Endometrium (tissue), 2 donors: ENCODE measurements around the gene NPR1.
"Not testable (repeated sequence)": the region's sequence is repeated elsewhere in the genome, so short reads cannot be mapped to it uniquely, and the experiment has no call there.

ENCODE experiments used
- FAIRE-seq: peaks from 2 replicates; lab custom pipeline; 2012; peaks lifted over from hg19 to GRCh38; lab: Jason Lieb, UNC
- donor health status: control.
- donor health status: control.

The NPR1 gene

DNA sequence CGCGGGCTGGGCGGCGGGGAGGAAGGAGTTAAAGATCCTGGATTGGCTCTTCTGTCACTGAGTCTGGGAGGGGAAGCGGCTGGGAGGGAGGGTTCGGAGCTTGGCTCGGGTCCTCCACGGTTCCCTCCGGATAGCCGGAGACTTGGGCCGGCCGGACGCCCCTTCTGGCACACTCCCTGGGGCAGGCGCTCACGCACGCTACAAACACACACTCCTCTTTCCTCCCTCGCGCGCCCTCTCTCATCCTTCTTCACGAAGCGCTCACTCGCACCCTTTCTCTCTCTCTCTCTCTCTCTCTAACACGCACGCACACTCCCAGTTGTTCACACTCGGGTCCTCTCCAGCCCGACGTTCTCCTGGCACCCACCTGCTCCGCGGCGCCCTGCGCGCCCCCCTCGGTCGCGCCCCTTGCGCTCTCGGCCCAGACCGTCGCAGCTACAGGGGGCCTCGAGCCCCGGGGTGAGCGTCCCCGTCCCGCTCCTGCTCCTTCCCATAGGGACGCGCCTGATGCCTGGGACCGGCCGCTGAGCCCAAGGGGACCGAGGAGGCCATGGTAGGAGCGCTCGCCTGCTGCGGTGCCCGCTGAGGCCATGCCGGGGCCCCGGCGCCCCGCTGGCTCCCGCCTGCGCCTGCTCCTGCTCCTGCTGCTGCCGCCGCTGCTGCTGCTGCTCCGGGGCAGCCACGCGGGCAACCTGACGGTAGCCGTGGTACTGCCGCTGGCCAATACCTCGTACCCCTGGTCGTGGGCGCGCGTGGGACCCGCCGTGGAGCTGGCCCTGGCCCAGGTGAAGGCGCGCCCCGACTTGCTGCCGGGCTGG lies at the start of gene NPR1:
Gene NPR1, plus strand, starts transcription at position 170 of the 818 bp plus-strand sequence. Its CDS starts 421 bp downstream, at position 591.
- no peak for FAIRE-seq

DNA sequence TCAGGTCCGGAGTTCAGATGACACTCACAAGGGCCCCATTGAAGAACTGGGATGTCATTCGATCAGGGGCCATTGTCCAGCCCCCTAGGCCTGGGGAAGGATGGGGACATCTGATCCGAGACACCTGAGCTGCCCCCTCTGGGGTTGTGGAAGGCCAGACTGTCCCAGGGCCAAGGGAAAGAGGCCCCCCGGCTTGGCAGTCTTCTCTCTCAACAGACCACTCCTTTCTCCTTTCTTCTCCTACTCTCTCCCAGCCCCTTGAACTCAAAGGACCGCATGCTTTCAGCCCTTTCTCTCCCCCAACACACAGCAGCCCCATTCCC lies 49.2 kb upstream of the NPR1 start:
- no peak for FAIRE-seq

DNA sequence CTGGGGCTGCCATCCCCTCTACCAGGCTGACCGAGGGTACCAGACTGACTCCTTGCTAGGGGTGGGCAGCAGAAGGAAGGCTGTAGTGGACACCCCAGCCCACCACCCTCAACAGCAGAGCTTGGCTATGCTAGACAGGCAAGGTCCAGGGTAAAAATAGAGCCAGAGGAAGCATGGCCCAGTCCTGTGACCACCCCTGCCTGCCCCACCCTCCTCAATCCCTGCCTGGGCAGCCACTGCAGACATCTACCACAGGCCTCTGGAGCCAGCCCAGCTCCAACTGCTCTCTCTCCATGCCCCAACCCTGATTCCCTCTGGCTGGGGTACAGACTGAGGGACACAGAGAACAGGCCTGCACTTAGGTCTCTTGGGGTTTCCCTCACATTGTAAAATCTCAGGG lies 48.5 kb upstream of the NPR1 start:
- FAIRE-seq: no peak

DNA sequence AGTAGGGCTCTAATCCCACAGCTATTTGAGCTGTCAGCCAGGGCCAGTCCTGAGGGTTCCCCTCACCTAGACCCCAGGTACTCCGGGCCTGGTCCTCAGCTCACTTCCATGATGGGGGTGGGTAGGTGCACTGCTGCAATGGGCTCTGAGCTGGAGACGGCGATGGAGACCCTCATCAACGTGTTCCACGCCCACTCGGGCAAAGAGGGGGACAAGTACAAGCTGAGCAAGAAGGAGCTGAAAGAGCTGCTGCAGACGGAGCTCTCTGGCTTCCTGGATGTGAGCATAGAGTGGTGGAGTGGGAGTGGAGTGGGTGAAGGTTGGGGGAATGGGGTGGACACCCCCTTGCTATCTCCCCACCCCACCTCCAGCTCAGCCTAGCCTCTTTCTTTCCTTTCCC lies 48.1 kb upstream of the NPR1 start:
- no peak for FAIRE-seq

DNA sequence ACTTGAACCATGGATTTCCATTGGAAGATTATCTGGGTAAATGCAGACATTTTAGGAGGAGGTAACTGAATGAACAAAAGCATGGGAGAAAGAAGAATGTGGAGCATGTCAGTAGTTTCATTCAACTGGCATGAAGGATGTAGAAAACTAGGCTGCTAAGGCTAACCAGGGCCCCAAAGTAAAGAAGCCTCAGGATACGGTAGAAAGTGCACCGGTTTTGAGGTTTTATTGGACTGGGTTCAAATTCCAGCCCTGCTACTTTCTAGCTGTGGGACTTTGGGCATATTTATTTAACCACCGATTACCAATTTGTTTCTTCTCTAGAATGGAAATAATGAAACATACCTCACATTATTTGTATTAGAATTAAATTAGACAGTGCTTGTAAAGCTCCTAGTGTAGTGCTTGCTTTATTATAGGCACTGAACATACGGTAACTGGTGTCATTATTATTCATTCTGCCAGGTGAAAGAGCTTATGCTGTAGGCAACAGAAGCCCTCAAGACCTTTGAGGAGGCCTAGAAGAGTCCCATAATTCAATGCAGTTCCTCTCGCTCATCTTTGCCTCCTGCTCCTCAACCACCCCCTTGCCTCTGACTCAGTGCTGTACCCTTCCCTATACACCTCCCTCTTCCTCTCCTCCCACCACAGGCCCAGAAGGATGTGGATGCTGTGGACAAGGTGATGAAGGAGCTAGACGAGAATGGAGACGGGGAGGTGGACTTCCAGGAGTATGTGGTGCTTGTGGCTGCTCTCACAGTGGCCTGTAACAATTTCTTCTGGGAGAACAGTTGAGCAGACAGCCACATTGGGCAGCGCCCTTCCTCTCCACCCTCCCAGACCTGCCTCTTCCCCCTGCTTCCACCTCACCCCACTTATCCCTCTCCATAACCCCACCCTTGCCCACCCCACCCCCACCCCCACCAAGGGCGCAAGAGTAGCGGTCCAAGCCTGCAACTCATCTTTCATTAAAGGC lies 47.2 kb upstream of the NPR1 start:
- no peak for FAIRE-seq

DNA sequence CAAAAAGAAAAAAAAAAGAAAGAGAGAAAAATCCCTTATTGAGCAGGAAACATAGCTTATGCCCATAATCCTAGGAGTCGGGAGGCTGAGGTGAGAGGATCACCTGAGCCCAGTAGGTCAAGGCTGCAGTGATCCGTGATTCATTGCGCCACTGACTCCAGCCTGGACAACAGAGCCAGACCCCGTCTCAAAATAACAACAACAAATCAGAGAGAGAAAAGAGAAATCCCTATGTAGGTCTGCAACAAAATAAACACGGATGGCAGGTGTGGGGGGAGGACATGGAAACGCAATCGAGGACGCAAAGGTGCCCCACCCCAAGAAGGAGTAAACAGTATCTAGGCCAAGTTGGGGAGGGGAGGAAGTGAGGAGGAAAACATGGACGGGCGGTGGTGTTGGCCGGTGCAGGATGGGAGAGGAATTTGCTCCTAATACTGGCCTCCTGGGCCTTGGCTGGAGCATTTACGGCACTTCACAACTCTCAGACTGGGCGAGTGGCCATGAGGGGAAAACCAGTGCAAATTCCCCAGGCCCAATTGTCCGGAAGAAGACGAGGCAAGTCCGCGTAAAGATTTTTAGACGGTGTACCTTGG lies 45.2 kb upstream of the NPR1 start:
- no peak for FAIRE-seq

DNA sequence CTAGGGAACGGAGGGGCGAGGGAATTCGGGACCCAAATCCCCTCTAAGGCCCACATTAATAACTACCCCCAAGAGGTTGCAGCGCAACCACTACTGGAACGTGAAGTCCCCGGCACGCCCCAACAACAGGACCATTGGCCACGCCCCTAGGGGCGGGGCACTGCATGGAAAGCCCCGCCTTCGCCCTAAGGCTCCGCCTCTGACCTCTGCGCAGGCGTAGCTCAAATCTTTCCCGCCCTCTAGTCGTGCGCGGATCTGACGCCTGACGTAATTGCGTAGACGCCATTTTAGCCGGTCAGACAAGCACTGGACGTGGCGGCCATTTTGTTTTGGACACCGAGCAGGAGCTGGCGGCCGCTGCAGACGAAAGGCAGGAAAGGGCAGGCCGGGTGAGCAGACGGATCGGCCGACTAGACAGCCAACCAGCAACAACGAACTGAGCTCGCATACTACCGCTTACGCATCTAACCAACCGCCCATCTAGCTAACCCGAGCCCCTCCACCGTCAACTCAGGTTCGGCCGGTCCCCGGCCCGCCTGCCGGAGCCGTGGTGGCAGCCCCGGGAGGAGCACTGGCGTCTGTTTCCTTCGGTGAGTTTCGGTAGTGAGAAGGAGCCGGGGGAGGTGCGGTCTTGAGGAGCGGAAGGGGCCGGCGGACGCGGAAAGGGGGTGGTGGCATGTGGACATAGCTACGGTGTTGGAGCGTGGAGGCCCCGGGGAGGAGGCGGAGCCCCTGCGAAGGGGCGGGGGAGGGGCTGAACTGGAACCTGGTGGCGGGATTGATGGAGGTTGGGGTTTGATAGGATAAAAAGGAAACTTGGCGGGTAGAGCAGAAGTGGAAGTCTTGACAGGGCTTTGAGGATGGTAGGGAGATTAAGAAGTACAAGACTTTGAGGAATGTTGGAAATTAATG lies 44.5 kb upstream of the NPR1 start, which contains the start of gene CHTOP:
Gene CHTOP, plus strand, starts transcription at position 313 of the 912 bp plus-strand sequence. CDS start 2,523 bp downstream, outside the sequence.
- peak; percentile 85 for FAIRE-seq

DNA sequence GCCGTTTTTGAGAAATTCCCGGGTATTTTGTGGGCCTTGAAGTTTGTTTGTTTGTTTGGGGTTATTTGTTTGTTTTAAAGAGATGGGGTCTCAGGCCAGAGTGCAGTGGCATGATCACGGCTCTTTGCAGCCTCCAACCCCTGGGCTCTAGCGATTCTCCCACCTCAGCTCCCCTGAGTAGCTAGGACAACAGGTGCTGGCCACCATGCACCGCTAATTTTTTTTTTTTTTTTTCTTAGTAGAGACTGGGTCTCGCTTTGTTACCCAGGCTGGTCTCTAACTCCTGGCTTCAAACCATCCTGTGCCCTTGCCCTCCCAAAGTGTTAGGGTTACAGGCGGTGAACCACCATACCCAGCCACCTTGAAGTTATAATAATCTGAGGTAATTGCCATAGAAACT lies 42.6 kb upstream of the NPR1 start:
- FAIRE-seq: no peak

DNA sequence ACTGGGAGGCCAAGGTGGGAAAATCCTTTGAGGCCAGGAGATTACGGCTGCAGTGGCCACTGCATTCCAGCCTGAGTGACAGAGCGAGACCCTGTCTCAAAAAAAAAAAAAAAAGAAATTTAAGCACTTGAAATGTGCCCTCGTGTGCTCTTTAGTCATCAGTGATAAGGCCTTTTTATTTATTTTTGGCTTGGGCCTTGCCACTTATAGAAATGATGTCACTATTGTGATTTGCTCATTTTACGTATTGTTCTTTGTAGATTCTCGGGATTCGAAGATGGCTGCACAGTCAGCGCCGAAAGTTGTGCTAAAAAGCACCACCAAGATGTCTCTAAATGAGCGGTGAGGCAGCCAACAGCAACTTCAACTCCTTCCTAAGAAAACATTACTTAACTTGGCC lies 42.2 kb upstream of the NPR1 start:
- no peak for FAIRE-seq

DNA sequence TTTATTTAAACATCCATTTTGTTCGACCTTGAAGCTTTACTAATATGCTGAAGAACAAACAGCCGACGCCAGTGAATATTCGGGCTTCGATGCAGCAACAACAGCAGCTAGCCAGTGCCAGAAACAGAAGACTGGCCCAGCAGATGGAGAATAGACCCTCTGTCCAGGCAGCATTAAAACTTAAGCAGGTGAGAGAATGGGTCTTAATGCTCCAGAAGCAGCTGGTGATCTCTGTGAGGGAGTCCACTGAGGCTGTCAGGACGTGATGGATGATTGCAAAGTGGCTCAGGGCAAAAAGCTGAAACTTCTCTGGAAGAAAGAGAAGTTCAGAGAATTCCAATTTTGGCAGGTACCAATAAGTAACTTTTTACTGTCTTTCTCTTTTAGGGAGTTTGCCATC lies 40.2 kb upstream of the NPR1 start:
- FAIRE-seq: no peak

DNA sequence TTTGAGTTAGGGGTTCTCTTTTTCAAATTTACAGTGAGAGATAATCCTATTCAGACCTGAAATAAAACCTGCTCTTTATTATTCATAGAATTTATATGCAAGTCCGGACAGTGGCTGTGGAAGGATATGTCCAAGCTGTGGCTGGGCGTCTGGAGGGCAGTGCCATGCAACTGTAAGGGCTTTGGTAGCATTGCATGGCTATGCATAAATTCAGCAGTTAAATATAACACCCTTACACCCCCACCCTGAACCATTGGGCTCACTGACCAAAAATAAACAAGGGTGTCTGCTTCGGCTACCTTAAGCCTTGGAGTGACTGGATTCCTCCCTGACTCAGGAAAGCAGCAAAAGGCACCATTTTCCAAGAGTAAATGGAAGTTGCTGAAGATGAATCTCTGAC lies 39.2 kb upstream of the NPR1 start:
- no peak for FAIRE-seq

DNA sequence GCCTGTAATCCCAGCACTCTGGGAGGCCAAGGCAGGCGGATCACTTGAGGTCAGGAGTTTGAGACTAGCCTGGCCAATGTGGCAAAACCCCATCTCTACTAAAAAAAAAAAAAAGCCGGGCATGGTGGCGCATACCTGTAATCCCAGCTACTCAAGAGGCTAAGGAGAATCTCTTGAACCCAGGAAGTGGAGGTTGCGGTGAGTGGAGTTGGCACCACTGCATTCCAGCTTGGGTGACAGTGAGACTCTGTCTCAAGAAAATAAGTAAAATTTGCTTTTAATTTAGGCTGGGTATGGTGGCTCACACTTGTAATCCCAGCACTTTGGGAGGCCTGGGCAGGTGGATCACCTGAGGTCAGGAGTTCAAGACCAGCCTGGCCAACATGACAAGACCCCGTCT lies 38.3 kb upstream of the NPR1 start:
- FAIRE-seq: not testable (repeated sequence)

DNA sequence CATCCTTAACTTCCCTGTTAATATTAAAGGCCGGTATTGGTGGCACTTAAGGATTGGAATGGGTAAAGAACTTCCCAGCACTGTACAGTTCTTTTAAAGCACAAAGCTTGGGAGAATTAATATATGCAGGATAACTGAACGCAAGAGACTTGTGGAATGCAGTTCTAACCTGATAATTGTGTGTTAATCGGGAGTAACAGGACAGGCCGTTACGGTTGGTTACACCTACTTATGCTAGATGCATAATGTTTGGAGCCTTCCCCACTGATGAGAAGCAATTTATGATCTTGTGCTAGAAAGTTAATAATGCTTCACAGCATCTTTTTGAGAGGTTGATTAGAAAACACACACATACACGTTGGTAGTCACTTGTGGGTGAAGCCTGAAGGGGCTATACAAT lies 37.6 kb upstream of the NPR1 start:
- FAIRE-seq: no peak

DNA sequence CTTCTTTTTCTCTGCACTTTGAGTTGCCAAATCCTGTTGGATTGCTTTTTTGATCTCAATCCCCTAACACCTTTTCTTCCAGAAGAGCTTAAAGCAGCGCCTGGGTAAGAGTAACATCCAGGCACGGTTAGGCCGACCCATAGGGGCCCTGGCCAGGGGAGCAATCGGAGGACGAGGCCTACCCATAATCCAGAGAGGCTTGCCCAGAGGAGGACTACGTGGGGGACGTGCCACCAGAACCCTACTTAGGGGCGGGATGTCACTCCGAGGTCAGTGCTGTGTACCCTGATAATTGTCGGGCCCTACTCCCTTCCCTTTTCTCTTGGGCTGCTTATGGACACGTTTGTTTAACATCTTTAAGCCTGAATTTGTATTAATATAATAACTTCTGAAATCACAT lies 36.3 kb upstream of the NPR1 start:
- no peak for FAIRE-seq

DNA sequence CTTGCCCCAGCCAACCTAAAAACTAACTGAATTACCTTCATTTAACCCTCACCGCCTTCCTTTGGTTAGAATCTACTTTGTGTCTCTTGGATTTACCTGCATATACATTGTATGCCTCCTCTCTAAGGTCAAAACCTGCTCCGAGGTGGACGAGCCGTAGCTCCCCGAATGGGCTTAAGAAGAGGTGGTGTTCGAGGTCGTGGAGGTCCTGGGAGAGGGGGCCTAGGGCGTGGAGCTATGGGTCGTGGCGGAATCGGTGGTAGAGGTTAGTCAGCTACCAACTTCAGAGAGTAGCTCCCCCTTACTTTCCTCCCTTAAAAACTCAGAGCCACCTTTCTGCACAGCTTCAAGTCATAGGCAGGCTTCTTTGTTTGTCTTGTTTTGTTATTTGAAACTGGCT lies 35.4 kb upstream of the NPR1 start:
- FAIRE-seq: no peak

DNA sequence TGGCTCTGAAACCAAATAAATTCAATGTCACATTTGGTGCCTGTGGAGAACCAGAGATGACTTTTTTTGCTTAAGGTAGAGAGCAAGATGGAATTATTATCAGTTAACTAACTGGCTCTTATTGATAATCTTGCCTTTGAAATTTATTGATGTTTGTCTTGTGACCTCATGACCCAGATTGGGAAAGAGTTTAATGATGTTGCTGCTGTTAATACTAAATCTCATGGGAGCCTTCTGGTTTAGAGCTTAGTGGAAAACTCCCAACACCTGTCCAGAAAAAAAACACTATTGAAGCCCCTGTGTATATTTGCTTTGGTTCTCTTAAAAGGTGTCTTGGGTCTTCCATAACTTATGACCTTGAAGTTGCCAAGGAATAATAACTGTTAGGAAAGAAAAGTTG lies 34.7 kb upstream of the NPR1 start:
- no peak for FAIRE-seq

DNA sequence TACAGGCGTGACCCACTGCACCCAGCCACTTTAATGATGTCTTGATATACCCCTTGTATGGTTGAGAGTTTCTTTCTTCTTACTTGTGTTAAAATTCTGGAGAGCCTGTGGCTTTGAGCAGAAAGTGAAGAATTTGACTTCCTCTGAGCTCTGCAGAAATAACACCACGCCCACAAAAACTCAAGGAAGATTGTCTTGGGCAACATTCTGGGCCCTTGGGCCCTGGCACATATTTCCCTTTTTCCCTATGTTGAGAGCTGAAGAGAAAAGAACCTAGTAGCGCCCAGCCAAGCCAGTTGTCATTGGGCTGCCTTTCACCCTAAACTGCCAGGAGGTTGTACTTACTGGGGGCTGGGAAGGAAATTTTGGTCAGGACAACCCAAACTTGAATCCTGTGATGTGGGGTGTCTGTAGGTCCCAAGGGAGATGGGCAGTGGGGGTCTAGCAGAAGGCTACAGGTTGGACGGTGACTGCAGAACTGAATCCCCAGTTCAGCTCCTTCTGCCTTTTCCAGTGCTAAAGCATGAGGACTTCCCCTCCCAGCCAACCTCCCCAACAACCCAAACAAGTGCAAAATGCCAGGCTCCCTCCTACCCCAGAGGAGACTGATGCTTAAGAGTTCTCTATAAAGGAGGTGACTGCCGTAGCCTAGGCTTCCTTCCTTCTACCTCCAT lies 31.7 kb upstream of the NPR1 start:
- FAIRE-seq: no peak

DNA sequence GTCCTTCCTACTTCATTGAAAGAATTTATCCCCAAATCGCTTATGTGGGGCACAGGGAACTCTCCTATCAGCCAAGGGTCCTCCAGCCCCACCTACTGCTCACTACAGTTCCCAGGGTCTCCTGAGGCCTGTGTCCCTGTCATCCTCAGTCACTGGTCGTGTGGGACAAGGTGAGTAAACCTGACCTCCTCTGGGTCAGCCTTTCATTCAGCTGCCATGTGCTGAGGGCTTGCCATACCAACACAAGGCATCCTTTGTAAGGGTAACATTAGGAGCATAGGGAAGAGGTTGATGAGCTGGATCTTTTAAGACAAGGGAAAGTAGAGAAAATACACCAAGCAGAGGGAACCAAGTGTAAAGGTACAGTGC lies 31.2 kb upstream of the NPR1 start:
- no peak for FAIRE-seq

DNA sequence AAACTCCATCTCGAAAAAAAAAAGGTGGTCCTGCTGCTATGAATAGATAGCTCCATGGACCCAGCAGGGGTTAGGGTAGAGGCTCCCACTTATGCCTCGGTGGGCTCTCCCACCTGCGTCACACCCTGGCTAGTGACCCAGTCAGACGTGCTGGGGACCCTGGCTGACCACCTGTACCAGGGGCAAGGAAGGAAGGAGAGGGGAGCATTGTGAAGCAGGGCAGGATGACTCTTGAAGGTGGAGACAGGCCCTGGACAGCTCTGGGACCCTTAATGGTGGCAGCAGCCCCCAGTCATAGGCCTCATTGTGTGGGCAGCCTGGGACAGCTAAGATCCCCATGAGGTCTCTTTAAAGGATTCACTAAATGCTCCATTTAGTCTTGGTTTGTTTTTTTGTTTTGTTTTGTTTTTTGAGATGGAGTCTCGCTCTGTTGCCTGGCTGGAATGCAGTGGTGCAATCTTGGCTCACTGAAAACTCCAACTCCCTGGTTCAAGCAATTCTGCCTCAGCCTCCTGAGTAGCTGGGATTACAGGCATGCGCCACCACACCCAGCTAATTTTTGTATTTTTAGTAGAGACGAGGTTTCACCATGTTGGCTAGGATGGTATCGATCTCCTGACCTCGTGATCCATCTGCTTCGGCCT lies 30.4 kb upstream of the NPR1 start:
- no peak for FAIRE-seq

DNA sequence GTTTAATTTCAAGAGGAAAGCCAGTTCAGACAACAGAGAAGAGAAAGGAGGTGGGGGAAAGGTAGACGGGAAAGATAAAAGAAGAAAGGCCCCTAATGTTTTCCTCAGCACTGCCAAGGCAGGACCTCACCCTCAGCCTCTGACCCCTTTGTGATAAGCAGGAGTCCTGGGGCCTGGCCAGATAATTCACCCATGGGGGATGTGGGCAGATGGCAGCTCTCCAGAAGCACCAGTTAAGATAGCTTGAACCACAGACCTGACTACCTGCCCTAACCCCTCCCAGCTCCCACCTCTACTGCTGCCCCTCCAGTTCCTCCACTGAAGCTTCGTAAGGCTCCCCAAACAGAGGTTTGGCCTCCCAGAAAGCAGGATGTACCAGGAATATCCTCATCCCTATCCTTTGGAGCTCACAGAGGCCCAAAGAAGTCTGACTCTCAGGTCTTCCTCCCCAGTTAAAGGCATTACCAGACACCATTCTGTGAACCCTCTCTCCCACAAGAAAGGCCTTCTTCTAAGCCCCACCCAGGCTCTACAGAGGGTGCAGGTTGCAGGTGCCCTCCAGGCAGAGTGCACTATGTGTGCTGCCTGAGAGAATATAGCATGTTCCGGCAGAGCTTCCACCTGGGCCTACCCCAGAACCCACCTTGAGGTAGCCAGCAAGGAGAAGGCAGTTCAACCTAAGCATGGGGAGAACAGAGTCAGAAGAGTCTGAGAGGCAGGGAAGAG lies 29.2 kb upstream of the NPR1 start:
- FAIRE-seq: no peak
